GM18508 (cell line): ENCODE measurements around the gene ABCG1.

Experiments
- ATAC-seq: cut with Tn5 transposase; IDR thresholded peaks from one replicate; pipeline ENCODE4 v1.9.1; 2021; ENCODE audit warnings: moderate number of reproducible peaks; ENCODE audit not compliant: insufficient read depth, unreplicated experiment

The ABCG1 gene

DNA sequence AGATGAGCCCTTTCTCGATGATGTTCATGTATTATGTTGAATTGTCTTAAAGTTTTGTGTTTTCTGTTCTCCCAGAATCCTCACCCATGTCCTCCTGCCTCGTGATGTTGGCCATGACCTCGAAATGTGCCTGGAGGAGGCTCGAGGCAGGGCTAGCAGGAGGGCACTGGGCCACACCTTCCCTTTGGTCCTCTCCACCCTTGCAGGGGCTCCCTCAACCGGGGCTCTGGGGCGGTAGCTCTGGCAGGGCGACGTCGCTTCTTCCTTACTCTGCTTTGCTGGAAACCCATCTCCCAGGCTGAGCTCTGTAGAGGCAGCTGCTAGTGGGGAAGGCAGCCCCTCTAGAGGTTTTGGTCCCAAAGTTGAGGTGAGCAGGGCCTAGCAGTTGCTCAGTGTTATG is 82.0 kb downstream of the ABCG1 start:
- no peak for ATAC-seq

DNA sequence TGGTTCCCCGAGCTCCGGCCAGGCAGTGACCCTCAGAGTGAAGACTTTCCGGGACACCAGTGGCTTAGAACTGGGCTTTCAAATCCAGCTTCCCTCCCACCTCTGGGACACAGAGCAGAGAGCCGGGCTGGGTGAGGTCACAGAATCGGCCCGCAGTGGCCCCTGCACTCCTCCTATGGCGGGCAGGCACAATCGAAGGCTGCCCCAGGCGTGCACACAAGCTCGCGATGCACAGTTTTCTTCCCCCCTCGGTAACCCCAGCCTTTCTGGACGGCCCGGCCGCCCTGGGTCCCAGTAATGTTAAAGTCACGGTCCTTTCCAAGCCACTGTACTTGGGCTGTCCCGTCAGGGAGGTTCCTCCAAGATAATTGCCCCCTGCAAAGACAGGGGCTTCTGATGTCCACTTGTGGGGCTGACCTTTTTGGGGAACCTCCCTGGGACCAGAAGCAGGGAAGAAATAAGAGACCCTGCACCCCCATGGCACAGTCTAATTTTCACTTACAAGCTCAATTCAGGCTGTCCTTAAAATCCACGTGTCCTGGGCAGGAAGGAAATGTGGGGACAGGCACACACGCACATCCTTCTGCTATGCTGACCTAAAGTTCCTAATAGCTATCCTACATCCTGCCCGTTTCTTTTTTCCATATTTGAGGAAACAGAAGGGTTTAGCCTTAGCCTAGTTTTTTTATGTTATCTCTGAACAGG is 82.6 kb downstream of the ABCG1 start:
- no peak for ATAC-seq

DNA sequence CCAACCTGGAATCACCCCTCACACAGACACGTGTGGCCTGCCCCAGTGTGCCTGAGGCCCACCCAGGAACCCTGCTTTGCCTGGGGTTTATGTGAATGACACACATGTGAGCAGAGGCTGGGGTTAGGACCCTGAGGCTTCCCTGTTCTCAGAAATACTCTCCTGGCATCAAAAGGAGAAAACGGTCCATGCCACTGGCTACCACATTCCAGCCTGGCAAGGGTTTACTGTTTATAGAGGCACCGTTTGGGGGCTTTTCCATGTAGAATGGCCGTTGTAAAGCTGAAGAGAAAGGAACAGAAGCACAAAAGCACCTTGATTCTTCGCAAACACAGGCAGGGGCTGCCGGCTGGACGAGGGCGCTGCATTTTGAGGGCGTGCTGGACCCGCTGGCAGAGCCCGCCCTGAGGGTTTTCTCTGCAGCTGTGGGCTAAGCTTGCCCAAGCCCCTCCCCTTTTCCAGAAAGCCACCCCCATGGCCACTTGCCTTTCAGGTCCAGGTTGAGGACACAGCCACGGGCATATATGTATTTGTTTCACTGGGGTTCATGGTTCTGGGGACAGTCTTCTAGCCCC is 83.2 kb downstream of the ABCG1 start:
- no peak for ATAC-seq

DNA sequence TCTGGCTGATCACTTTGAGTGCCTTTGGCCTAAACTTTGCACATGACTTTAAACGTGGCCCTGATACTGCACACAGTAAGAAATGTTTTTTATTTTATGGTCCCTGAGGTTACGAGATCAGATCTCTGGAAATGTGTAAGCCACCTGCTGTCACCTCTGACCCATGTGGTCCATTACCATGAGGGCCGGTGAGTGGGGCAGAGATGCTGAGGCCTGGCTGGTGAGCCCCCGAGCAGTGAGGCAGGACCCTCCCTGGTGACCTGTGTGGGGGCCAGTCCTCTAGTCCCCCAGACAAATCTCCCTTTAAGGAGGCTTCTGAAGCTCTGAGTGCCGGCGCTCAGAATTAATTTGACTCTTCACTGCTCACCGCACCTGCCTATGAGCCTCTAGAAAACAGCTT is 83.9 kb downstream of the ABCG1 start:
- no peak for ATAC-seq

DNA sequence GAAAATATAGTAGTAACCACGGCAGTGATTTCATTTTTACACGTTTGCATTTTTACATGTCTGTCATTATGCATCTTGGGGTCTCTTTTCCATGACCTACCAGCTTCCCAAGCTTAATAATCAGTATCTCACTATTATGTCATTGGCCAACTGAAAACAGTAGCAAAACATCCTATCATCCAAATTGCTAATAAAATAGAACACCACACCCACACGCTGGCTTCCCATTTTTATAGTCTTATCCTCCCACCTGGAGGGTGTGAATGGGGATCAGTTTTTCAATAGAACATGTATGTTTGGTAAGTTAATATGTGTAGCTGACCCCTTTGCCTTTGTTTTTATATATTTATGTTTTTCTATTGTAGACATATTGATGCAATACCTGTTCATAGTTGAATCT is 84.5 kb downstream of the ABCG1 start:
- no peak for ATAC-seq

DNA sequence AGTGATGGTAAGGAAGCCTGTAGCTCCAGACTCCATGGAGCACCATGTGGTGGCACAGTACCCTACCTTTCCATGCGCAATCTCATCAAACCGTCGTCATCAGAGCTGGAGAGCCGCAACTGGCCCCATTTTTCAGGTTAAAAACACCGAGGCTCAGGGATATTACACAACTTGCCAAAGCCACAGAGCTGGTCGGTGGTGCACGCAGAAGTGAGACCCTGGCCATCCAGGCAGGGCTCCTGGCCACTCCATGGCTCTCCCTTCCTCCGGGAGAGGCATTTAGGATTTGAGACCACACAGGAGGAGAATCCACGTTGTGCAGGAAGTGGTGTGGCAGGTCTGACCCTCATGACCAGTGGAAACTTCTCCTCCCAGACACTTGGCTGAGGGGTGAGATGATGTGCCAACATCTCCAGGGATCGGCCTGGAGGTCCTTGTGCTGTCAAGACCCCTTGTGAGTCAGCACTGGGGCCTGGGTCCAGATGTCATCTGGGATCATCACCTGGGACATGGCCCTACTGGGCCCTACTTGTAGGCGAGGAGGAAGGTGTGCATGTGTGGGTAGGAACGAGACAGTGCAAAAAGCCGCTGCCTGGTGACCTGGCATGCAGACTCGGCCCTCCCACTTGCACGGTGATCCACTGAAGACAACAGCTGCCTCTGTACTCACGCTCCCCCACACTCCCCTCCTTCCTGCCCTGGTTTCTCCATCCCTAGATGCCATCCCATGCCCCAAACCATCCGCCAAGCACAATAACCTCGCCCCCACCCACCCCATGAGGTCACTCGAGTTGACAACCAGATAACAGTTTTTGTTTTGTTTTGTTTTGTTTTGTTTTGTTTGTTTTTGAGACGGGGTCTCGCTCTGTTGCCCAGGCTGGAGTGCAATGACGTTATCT is 85.9 kb downstream of the ABCG1 start:
- no peak for ATAC-seq

DNA sequence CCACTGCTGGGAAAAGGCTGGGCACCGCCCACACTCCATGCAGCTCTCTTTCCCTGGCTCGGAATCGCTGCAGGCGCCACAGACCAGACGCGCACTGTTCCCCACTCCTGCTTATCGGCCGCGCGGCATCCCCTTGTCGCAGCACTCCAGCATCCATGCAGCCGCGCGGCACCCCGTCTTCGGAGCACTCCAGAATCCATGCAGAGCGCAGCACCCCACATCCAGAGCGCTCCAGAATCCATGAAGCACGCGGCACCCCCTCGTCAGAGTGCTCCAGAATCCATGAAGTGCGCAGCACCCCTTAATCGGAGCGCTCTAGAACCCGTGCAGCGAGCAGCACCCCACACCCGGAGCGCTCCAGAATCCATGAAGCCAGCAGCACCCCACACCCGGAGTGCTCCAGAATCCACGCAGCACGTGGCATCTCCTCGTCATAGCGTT is 86.8 kb downstream of the ABCG1 start:
- ATAC-seq: no peak

DNA sequence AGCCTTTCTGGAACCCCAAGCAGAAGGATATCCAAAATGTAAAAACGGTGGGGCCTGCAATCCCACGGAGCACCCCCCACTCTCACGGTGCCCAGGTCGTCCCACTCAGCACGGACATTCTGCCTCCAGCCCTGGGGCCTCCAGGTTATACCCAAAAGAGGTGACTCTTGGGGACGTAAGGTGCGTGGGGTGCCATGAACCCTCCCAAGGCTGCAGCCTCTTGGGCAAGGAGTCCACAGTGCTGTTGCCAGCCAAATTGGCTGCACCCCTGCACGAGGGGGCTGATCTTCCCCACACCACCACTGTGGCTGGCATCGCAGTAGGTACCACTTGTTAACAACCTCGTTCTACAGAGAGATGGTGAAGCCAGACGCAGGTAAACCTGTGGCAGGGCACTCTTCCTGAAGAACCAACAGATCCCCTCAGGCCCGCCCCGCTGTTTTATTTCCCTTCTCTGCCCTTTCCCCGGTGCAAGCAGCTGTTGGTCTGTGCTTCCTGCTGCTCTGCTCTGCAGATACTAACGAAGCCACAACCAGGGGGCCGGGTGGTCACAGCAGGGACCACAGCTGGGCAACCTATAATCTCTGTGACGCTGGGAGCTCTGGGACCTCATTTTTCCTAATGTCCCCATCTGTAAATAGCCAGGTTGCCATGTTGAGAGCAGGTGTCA is 87.6 kb downstream of the ABCG1 start:
- ATAC-seq: no peak

DNA sequence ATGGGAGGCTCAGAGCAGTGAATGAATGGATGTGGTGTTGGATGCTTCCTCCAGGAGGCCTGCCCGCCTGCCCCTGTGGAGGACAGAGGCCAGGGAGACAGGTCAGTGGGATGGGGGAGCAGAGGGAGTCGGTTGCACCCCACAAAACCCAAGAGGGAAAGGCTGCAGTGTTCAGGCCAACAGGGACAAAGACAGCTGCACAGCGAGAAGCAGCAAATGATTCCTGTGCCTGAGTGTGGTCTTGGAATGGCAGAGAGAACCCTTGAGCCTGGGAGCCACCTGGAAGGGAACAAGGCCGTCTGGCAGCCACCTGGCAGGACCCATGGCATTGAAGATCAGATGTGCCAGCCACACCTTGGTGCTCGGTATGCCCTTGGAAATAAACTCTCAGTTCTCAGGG is 88.2 kb downstream of the ABCG1 start:
- no peak for ATAC-seq

DNA sequence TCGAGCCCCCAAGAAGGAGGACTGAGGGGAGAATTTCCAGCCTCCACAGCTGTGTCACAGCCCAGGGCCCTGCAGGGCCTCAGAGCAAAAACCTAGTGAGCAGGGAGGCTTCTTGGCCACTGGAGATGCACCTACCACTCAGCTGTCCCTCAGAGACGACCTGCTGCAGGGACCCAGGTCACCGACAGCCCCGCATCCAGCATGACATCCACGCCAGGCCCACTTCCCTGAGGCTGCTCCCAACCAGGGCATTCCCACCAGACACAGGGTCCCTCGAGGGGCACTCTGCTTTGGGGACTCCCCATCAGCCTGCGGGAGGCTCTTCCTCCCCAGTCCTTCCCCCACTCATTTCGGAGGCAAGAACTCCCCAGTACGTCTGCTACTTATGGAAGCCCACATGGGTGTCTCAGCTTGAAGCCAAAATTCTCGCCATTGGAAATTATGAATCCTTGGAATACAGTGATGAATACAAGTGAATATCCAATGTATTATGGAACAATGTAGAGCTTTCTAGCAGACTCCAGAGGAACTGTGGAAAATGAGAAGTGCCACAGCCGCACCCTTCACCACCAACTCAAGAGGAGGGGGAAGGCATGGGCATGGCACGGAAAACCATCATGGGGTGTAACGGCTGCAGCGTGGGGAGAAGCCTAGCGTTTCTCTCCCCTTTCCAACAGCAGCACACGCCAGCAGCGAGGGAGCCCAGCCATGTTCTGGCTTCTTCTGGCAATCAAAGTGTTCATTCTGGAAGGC is 89.4 kb downstream of the ABCG1 start:
- no peak for ATAC-seq

DNA sequence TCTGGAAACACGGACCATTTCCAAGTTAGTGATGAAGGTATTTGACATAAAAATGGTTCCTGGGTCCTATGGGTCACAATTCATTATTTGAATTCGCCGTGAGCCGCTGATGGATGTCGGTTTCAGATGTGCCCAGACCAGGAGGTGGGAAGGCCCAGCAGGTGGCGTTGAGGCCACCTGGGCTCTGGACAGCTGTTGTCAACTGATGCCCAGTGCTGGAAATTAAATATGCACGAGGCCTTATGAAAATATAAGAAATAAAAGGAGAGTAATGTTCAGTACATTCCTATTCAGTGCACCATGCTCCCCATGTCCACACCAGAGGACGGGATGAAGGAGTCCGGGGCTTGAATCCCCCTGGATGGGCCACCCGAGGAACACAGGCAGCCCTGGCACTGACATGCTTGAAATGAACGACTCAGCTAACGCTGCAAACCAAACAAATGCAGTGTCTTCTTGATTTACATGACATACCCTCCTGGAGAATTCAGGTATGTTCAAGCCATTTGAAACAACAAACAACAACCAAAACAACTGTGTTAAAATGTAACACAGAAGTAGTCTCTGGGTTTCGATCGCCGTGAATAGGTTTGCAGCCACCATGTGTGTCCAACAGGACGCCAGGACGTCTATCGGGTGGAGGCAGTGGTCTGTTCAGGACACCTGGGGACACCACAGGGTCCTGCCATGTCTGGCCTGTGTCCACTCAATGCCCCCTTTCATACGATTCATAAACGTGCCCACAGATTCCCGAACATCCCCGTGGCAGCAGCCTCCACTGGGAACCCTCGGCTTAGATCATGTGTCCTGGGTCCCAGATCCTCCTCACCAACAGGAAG is 90.2 kb downstream of the ABCG1 start:
- no peak for ATAC-seq

DNA sequence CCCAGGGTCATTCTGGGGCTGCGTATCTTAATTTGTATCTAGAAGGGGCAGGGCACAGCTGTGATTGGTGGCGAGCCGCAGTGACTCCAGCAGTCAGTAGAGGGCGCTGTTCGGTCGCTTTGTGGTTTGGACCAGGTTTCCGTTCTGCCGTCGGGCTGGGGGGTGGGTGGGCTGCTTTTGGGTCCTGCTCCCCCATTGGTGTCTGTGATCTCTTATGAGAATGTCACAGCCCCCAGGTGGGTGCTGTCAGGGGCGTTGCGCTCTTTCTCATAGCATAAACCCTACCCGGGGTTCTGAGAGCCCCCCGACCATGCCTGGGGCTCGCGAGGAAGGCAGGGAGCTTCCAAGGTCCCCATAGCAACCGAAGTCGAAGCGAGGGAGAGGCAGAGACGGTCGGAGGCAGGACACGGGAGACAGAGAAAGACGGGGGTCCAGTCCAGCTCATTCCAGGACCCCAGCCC is 90.8 kb downstream of the ABCG1 start:
- ATAC-seq: no peak

DNA sequence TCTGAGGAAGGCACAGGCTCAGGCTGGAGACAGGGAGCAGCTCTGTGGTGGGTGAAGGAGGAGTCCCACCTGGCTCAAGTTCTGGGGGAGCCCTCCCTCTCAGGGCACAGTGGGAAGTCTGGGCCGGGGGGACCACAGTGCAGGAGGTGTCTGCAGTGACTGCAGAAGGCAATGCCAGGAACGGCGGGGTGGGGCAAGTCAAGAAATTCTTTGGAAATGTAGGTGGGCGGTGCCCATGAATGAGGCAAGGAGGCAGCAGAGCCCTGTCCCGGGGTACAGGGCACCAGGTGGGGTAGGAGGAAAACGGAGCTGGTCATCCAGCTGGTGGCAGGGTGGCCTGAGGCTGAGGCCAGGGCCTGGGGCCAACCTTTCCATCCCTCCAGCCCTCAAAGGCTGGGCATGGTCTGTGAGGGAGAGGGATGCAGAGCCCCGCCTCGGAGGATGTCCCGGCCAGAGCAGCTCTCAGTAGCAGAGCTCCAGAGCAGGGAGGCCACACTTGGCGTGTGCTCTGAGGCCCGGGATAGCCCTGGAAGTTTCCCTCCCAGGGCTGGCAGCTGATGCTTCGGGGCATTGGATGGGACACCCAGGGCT is 91.6 kb downstream of the ABCG1 start:
- no peak for ATAC-seq

DNA sequence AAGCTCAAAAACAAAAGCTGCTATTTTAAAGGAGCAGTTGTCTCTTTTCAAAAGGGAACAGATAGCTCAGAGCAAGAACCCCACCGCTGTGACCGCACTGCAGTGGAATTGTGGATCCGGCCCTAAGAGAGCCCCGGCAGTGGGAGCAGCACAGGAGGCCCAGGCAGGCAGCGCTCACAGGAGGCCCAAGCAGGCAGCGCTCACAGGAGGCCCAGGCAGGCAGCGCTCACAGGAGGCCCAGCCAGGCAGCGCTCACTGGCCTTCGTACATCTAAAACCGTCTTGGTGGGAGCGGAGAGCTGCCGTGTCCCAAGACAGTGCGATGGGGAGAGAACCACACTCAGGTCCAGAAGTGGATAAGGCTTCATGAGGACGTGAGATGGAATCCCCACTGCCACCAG is 92.2 kb downstream of the ABCG1 start:
- no peak for ATAC-seq

DNA sequence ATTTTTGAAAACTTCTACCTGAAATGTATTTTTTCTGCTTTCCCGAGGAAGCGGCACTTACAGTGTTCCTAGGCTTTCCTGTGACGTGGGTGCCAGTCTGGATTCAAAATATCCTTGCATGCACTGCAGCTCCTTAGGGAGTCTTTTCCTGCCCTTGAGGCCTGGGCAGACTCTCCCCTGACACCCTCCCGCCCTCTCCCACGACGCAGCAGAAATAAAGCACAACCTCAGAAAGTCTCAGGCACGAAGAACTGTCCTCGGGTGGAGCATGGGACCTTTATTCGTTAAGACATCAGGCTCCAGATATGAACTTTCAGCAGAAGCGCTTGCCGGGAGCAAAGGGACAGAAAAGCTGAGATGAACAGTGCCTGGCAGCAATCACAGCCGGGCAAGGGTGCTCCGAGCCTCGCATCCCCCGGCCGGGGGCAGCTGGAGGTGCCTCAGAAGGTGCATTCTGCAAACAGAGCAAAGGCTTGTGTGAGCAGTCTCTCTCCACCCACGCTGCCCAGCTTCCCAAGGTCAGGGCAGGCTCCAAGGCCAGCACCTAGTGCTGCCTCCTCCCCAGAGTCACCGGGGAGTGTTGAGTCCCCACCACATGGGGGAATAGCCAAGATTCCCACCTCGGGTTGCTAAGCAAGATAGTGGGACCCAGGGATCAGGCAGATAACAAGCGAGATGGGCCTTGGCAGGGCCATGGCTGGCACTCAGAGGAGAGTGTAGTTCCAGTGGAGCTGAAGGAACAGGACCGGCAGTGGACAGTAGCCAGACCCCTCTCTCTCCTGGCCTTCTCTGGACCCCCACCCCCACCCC is 93.1 kb downstream of the ABCG1 start:
- no peak for ATAC-seq

DNA sequence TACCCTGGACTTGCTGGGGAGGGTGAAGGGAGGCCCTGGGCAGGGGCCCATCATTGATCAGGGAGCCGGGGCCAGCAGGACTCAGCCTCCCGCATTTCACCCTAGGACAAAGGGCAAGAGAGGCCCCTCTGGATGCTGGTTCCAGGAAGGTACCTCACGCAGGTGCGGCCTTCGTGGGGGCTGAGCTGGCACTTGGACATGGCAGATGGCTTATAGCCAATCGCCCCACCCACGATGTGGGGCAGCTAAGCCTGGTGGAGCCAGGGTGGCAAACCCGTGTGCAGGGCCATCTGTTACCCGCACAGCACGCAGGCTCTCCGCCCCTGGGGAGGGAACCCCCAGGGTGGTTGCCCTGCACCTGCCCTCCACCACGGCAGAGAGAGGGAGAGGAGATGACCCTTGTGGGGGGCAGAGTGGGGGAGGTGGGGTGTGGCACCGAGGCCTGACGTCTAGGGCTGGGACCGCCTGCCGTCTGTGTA is 93.7 kb downstream of the ABCG1 start:
- no peak for ATAC-seq

DNA sequence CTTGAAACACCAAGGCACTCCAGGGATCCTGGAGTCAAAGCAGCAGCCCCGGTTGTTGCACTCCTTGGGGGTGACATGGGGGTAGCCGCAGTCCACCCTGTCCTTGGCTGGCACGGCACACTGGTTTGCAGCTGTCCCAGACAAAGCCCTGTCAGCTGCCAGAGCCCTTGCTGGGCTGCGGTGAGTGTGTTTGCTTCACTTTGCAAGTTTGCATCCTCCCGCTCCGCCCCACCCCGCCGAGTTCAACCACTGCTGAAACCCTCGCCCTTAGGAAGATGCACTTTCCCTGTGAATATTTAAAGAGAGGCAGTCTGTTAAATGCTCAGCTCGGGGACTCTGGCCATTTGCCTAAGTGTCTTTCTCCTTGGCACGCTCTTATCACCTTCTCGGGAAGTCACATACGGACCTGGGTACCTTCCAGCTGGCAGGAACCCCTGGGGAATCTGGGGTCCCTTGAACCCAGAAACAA is 94.6 kb downstream of the ABCG1 start:
- no peak for ATAC-seq
